HepG2 (cell line): ENCODE data around the gene MAP3K1. TPM values are rescaled to one million over a fixed set of nuclear protein-coding genes. Genes with fewer than 3 reads are reported as not detected.

ENCODE experiments used
- AKAP8 ChIP-seq: sonication (generic); formaldehyde crosslinking; IDR thresholded peaks from 2 replicates; pipeline ENCODE4 v1.5.1; 2020; ENCODE audit warnings: mild to moderate bottlenecking, missing genetic modification reagents
- DMTF1 ChIP-seq: sonication (generic); formaldehyde crosslinking; IDR thresholded peaks from 2 replicates; pipeline ENCODE4 v1.4.0; 2020; ENCODE audit warnings: mild to moderate bottlenecking, missing genetic modification reagents
- HMGXB4 ChIP-seq, 2 experiments: sonication (generic) in 1 of 2; formaldehyde crosslinking in 1 of 2; IDR thresholded peaks; 2 replicates each; pipeline versions ENCODE4 v1.4.0 to v1.6.1; 2018 to 2020; ENCODE audit warnings: missing genetic modification reagents in 2 of 2, borderline replicate concordance in 1 of 2, low read depth in 1 of 2, mild to moderate bottlenecking in 1 of 2, missing biosample characterization in 1 of 2
- KDM2A ChIP-seq: sonication (generic); formaldehyde crosslinking; IDR thresholded peaks from 2 replicates; pipeline ENCODE4 v1.4.0; 2020; ENCODE audit warnings: low read depth, missing genetic modification reagents, borderline replicate concordance
- RAD21 ChIP-seq: fragments of 450-650 bp; formaldehyde crosslinking; IDR thresholded peaks from 2 replicates; pipeline ENCODE4 v1.5.0; 2020; ENCODE audit warnings: mild to moderate bottlenecking
- STAG1 ChIP-seq: sonication (generic); formaldehyde crosslinking; IDR thresholded peaks from 2 replicates; pipeline ENCODE4 v1.4.0; 2020; ENCODE audit warnings: missing genetic modification reagents
- TERF1 ChIP-seq: sonication (generic); formaldehyde crosslinking; IDR thresholded peaks from 2 replicates; pipeline ENCODE4 v1.8.0; 2022; ENCODE audit warnings: mild to moderate bottlenecking, missing genetic modification reagents, moderate library complexity
- UBTF ChIP-seq: sonication (generic); formaldehyde crosslinking; IDR thresholded peaks from 2 replicates; pipeline ENCODE4 v1.4.0; 2020; ENCODE audit warnings: mild to moderate bottlenecking, missing genetic modification reagents
- polyA plus RNA-seq, 8 experiments: library from polyadenylated mRNA; depleted of rRNA in 3 of 8; stranded (reverse) in 7 of 8; unstranded in 1 of 8; fragments of >200 nt; fragmentation: Illumina TruSeq in 4 of 8; extraction: Trizol in 4 of 8; gene quantifications; 2 replicates each; pipeline versions ENCODE4 v1.2.1 to v1.2.3, GENCODE V29; 2011 to 2016; ENCODE audit warnings: low read depth in 4 of 8, missing spikeins in 1 of 8, mixed read lengths in 1 of 8; ENCODE audit not compliant: insufficient read depth in 1 of 8
- total RNA-seq, 5 experiments: library from RNA; depleted of rRNA; stranded (reverse); fragments of >200 nt; fragmentation: Illumina TruSeq; extraction: Trizol; gene quantifications; 2 replicates each; pipeline ENCODE4 v1.2.3, GENCODE V29; 2016; ENCODE audit warnings: low read depth in 1 of 5
- TF ChIP-seq, protein P1 (sequence below): sonication (generic); formaldehyde crosslinking; conservative IDR thresholded peaks from 2 replicates; pipeline ENCODE4 v1.8.0; 2022; ENCODE audit warnings: mild to moderate bottlenecking, moderate library complexity, missing genetic modification reagents
- TF ChIP-seq, protein P2 (sequence below): IDR thresholded peaks from 2 replicates; pipeline ENCODE4 v1.6.1; 2016; ENCODE audit warnings: low read depth

The MAP3K1 gene
- total and polyA plus RNA-seq, 2 of the 13 experiments (the other 11 are each of a cell fraction or from before 2014, with no cell fraction given) = 16.4 to 30.3 TPM

GRCh38 chr5:56827049-56827448 is 11.7 kb downstream of the MAP3K1 start (continued):
- TF ChIP-seq, protein P1, sequence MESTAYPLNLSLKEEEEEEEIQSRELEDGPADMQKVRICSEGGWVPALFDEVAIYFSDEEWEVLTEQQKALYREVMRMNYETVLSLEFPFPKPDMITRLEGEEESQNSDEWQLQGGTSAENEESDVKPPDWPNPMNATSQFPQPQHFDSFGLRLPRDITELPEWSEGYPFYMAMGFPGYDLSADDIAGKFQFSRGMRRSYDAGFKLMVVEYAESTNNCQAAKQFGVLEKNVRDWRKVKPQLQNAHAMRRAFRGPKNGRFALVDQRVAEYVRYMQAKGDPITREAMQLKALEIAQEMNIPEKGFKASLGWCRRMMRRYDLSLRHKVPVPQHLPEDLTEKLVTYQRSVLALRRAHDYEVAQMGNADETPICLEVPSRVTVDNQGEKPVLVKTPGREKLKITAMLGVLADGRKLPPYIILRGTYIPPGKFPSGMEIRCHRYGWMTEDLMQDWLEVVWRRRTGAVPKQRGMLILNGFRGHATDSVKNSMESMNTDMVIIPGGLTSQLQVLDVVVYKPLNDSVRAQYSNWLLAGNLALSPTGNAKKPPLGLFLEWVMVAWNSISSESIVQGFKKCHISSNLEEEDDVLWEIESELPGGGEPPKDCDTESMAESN = 0 out of 2 replicates have a peak, but pooled peaks have one; percentile 6
- TF ChIP-seq RAD21 (peak; percentile 35; the same call in 1 of the 2 replicates), DMTF1 (CRISPR knock-in tag) (no peak), HMGXB4 (CRISPR knock-in tag; IDR thresholded peaks at IDR 0.05; ENCODE audit: borderline replicate concordance in 1 of 2, low read depth in 1 of 2) (peak in 1 of 2 experiments; percentile 31; a peak in 1 of 4 replicates), UBTF (CRISPR knock-in tag) (0 out of 2 replicates have a peak, but pooled peaks have one; percentile 30), STAG1 (peak; percentile 54), AKAP8 (CRISPR knock-in tag) (0 out of 2 replicates have a peak, but pooled peaks have one; percentile 22), KDM2A (CRISPR knock-in tag) (no peak), TERF1 (CRISPR knock-in tag) (no peak)
- TF ChIP-seq, protein P2, sequence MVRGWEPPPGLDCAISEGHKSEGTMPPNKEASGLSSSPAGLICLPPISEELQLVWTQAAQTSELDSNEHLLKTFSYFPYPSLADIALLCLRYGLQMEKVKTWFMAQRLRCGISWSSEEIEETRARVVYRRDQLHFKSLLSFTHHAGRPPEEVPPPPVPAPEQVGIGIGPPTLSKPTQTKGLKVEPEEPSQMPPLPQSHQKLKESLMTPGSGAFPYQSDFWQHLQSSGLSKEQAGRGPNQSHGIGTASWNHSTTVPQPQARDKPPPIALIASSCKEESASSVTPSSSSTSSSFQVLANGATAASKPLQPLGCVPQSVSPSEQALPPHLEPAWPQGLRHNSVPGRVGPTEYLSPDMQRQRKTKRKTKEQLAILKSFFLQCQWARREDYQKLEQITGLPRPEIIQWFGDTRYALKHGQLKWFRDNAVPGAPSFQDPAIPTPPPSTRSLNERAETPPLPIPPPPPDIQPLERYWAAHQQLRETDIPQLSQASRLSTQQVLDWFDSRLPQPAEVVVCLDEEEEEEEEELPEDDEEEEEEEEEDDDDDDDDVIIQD (CRISPR knock-in tag) = peak; percentile 65; the same call in 1 of the 2 replicates
